PC-3 (cell line): Measurements from ENCODE around the gene C1orf116. TPM values are rescaled to one million over a fixed set of nuclear protein-coding genes. Genes with fewer than 3 reads are reported as not detected.

ENCODE experiments used
- ATAC-seq: fragments of 200-7000 bp; cut with Tn5 transposase; 2 replicates; pipeline ENCODE4 v1.9.1; 2020; ENCODE audit warnings: mild to moderate bottlenecking, moderate library complexity
- BruUV-seq: library from RNA; stranded (reverse); fragments of 400-500 nt; replicated peaks from 2 replicates; lab custom pipeline; 2021; lab: Mats Ljungman, UMichigan
- CTCF ChIA-PET: fragments of 300-600 bp; sonication (Branson Sonifier 250); formaldehyde crosslinking; loops from one replicate; lab custom pipeline; 2022; ENCODE audit warnings: antibody characterized with exemption; lab: Charles Lee
- POLR2A ChIA-PET: fragments of 300-600 bp; sonication (Branson Sonifier 250); formaldehyde crosslinking; loops from one replicate; lab custom pipeline; 2022; ENCODE audit warnings: antibody characterized with exemption; ENCODE audit not compliant: unreplicated experiment; lab: Charles Lee
- DNase-seq: peaks from one replicate; pipeline ENCODE4 v3.0.0-alpha.2; 2015
- H2AFZ ChIP-seq: fragments of 300-600 bp; sonication (generic); 2 replicates; pipeline ENCODE4 v1.6.0; 2016; ENCODE audit warnings: antibody characterized with exemption, low read length
- H3F3A ChIP-seq: fragments of 300-600 bp; sonication (generic); one replicate; pipeline ENCODE4 v1.6.0; 2017; ENCODE audit warnings: antibody characterized with exemption, low read length, control low read depth, mild to moderate bottlenecking; ENCODE audit not compliant: unreplicated experiment
- H3K27ac ChIP-seq: fragments of 300-600 bp; sonication (generic); 2 replicates; pipeline ENCODE4 v1.5.1; 2016; ENCODE audit warnings: mild to moderate bottlenecking, low read length
- H3K27me3 ChIP-seq: fragments of 300-600 bp; sonication (generic); 2 replicates; pipeline ENCODE4 v1.6.1; 2016; ENCODE audit warnings: low read length, mixed read lengths
- H3K36me3 ChIP-seq: fragments of 300-600 bp; sonication (generic); 2 replicates; pipeline ENCODE4 v1.6.1; 2016; ENCODE audit warnings: low read depth, mixed run types, low read length, mixed read lengths
- H3K4me1 ChIP-seq: fragments of 300-600 bp; sonication (generic); 2 replicates; pipeline ENCODE4 v1.5.1; 2016; ENCODE audit warnings: low read length; ENCODE audit not compliant: insufficient read depth
- H3K4me2 ChIP-seq: fragments of 300-600 bp; sonication (generic); 2 replicates; pipeline ENCODE4 v1.6.0; 2016; ENCODE audit warnings: low read length
- H3K4me3 ChIP-seq: fragments of 300-600 bp; sonication (generic); 2 replicates; pipeline ENCODE4 v1.5.1; 2016; ENCODE audit warnings: mild to moderate bottlenecking, low read length, mixed read lengths
- H3K79me2 ChIP-seq: fragments of 300-600 bp; sonication (generic); 2 replicates; pipeline ENCODE4 v1.6.1; 2017; ENCODE audit warnings: low read length, mixed read lengths
- H3K9ac ChIP-seq: fragments of 300-600 bp; sonication (generic); 2 replicates; pipeline ENCODE4 v1.6.0; 2016; ENCODE audit warnings: mild to moderate bottlenecking, low read length
- H3K9me2 ChIP-seq: fragments of 300-600 bp; sonication (generic); replicated peaks from 2 replicates; pipeline ENCODE4 v1.6.1; 2016; ENCODE audit warnings: mixed run types, low read length, mixed read lengths
- H3K9me3 ChIP-seq: fragments of 300-600 bp; sonication (generic); 2 replicates; pipeline ENCODE4 v1.6.1; 2016; ENCODE audit warnings: low read length, mixed read lengths
- H4K20me1 ChIP-seq: fragments of 300-600 bp; sonication (generic); 2 replicates; pipeline ENCODE4 v1.6.1; 2016; ENCODE audit warnings: low read length, mixed read lengths
- EZH2 ChIP-seq: fragments of 300-600 bp; sonication (generic); IDR thresholded peaks from one replicate; pipeline ENCODE4 v1.6.1; 2017; ENCODE audit warnings: antibody characterized with exemption, mild to moderate bottlenecking, low read length; ENCODE audit not compliant: unreplicated experiment
- EZH2phosphoT487 ChIP-seq: fragments of 300-600 bp; sonication (generic); IDR thresholded peaks from 2 replicates; pipeline ENCODE4 v1.6.1; 2018; ENCODE audit warnings: mild to moderate bottlenecking, antibody characterized with exemption, low read length, borderline replicate concordance
- intact Hi-C: fragments of 100-400 bp; cut with micrococcal nuclease; formaldehyde crosslinking; loops from 2 replicates; pipeline ENCODE4 v1.9.0; 2023
- total RNA-seq: library from RNA; depleted of rRNA; stranded (reverse); fragments of >200 nt; gene quantifications from 2 replicates; pipeline ENCODE4 v1.2.3, GENCODE V29; 2014
- TF ChIP-seq, protein P1 (sequence below): fragments of 300-600 bp; sonication (generic); conservative IDR thresholded peaks from 2 replicates; pipeline ENCODE4 v1.5.1; 2017; ENCODE audit warnings: antibody characterized with exemption, low read depth, mild to moderate bottlenecking, low read length

C1orf116 gene
- total RNA-seq, 1 experiment from 2014 or later: 34.9 TPM

DNA sequence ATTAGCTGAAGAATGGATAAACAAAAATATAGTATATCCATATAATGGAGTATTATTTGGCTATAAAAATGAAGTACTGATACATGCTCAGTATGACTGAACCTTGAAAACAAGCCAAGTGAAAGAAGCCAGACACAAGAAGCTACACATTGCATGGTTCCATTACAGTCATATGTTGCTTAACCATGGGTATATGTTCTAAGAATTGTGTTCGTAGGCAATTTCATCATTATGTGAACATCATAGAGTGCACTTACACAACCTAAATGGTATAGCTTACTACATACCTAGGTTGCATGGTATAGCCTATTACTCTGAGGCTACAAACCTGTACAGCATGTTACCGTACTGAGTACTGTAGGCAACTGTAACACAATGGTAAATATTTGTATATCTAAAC, 33.7 kb downstream of the C1orf116 start:
- Histone ChIP-seq H3K27ac (no peak overlapping the region), H3F3A (peaks cover 4% of the 10 kb centered on the region), H3K9me2 (no peaks in the 10 kb centered on the region), H3K9ac (no peak overlapping the region), H3K79me2 (no peaks in the 10 kb centered on the region), H2AFZ (no peak overlapping the region), H3K4me1 (peaks cover 33% of the 10 kb centered on the region), H3K27me3 (no peaks in the 10 kb centered on the region), H3K36me3 (no peaks in the 10 kb centered on the region), H3K4me3 (no peak overlapping the region), H3K9me3 (no peaks in the 10 kb centered on the region), H3K4me2 (no peak overlapping the region), H4K20me1 (no peaks in the 10 kb centered on the region)
- CTCF ChIA-PET: no interaction called here
- no TSS peak for BruUV-seq
- POLR2A ChIA-PET: no interaction called here
- intact Hi-C loops: no loop called here
- no peak for TF ChIP-seq EZH2phosphoT487
- no peak for TF ChIP-seq EZH2
- TF ChIP-seq, protein P1, sequence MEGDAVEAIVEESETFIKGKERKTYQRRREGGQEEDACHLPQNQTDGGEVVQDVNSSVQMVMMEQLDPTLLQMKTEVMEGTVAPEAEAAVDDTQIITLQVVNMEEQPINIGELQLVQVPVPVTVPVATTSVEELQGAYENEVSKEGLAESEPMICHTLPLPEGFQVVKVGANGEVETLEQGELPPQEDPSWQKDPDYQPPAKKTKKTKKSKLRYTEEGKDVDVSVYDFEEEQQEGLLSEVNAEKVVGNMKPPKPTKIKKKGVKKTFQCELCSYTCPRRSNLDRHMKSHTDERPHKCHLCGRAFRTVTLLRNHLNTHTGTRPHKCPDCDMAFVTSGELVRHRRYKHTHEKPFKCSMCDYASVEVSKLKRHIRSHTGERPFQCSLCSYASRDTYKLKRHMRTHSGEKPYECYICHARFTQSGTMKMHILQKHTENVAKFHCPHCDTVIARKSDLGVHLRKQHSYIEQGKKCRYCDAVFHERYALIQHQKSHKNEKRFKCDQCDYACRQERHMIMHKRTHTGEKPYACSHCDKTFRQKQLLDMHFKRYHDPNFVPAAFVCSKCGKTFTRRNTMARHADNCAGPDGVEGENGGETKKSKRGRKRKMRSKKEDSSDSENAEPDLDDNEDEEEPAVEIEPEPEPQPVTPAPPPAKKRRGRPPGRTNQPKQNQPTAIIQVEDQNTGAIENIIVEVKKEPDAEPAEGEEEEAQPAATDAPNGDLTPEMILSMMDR: no peak
- ATAC-seq: no peak
- no peak for DNase-seq

DNA sequence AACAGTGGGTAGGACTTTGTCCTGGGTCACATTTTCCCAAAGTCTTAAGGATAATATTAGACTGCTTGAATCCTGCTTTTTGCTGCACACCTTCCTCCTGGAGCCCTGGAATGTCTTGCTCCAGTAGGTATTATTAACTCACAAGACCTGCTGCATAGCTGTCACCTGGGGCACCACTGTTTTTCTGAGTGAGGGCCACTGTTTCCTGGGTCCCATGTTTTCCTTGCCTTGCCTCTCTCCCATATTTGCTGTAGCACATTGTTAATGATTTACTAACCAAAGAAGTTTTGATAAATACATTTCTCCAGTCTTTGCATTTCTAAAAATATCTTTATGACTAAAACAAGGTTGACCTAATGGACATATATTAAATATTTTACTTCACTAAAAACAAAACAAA, 39.8 kb downstream of the C1orf116 start:
- Histone ChIP-seq H3K9ac (no peak overlapping the region), H3K79me2 (no peaks in the 10 kb centered on the region), H3K27ac (no peak overlapping the region), H3K9me3 (no peaks in the 10 kb centered on the region), H3K4me3 (no peak overlapping the region), H2AFZ (no peak overlapping the region), H3F3A (no peaks in the 10 kb centered on the region), H4K20me1 (no peaks in the 10 kb centered on the region), H3K27me3 (no peaks in the 10 kb centered on the region), H3K9me2 (no peaks in the 10 kb centered on the region), H3K4me2 (no peak overlapping the region), H3K4me1 (no peaks in the 10 kb centered on the region), H3K36me3 (no peaks in the 10 kb centered on the region)
- no peak for TF ChIP-seq EZH2phosphoT487
- no peak for TF ChIP-seq EZH2
- TF ChIP-seq, protein P1: no peak
- DNase-seq: no peak
- ATAC-seq: no peak
- intact Hi-C loops: no loop called here
- ChIA-PET POLR2A (no interaction called here), CTCF (no interaction called here)
- BruUV-seq: no TSS peak

DNA sequence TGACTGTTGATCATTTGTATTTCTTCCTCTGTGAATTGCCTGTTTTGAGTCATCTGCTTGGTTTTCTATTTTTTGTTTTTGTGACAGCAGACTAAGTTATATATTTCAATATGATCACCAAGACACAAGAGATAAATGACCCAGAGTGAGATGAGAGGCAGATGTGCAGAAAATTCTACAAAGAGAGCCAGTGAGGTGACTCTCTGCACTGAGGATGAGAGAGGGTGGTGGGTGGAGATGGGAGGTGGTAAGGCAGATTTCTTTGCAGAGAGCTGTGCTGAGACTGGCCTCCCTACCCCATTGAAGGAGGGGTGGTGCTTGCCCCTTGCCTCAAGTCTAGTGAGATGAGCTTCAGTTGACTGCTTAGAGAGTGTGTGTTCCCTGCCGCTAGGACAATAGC, 44.7 kb downstream of the C1orf116 start:
- H2AFZ ChIP-seq: no peak overlapping the region
- intact Hi-C loops: no loop called here
- H3F3A ChIP-seq: no peaks in the 10 kb centered on the region
- no peaks in the 10 kb centered on the region for H3K4me1 ChIP-seq
- H3K27me3 ChIP-seq: no peaks in the 10 kb centered on the region
- ATAC-seq (no peak), DNase-seq (no peak)
- H4K20me1 ChIP-seq: no peaks in the 10 kb centered on the region
- no peaks in the 10 kb centered on the region for H3K9me3 ChIP-seq
- H3K9ac ChIP-seq: no peak overlapping the region
- no peak overlapping the region for H3K27ac ChIP-seq
- TF ChIP-seq, protein P1: no peak
- no peak for TF ChIP-seq EZH2phosphoT487
- TF ChIP-seq EZH2: no peak
- no peak overlapping the region for H3K4me2 ChIP-seq
- BruUV-seq: no TSS peak
- H3K79me2 ChIP-seq: no peaks in the 10 kb centered on the region
- ChIA-PET POLR2A (no interaction called here), CTCF (no interaction called here)
- H3K36me3 ChIP-seq: no peaks in the 10 kb centered on the region
- no peaks in the 10 kb centered on the region for H3K9me2 ChIP-seq
- H3K4me3 ChIP-seq: no peak overlapping the region
